Endometrial microvascular endothelial cells (primary cell): ENCODE data around the gene TTC39C. TPM values are rescaled to one million over a fixed set of nuclear protein-coding genes. Genes with fewer than 3 reads are reported as not detected.
"Not testable (repeated sequence)": the region's sequence is repeated elsewhere in the genome, so short reads cannot be mapped to it uniquely, and the experiment has no call there.

Experiments
- in situ Hi-C: cut with HindIII; loops from 2 replicates; pipeline ENCODE4 v1.10.0; 2017; ENCODE audit warnings: low sequenced_read_pairs, low pct_unique_long_range_greater_than_20kb; ENCODE audit errors: inconsistent ontology term
- total RNA-seq: library from RNA; depleted of rRNA; stranded (reverse); fragments of >200 nt; gene quantifications from one replicate; pipeline ENCODE4 v1.2.3, GENCODE V29; 2015; ENCODE audit errors: inconsistent ontology term

TTC39C gene
- total RNA-seq, 1 donor from 2014 or later, result 5.8 TPM

- in situ Hi-C loops, result no loop called here
Measured at GRCh38 chr18:24043403-24043802, 28.8 kb downstream of the TTC39C start.

GRCh38 chr18:24048261-24048660 is 33.7 kb downstream of the TTC39C start:
- in situ Hi-C loops, result no loop called here

- in situ Hi-C loops, result no loop called here
Measured at GRCh38 chr18:24049142-24049541, 34.6 kb downstream of the TTC39C start.

GRCh38 chr18:24051031-24051947 is 36.7 kb downstream of the TTC39C start:
- in situ Hi-C loops, result no loop called here

GRCh38 chr18:24052053-24052452 is 37.5 kb downstream of the TTC39C start:
- in situ Hi-C loops, result no loop called here

GRCh38 chr18:24053211-24053610 is 38.7 kb downstream of the TTC39C start:
- in situ Hi-C loops, result no loop called here

DNA sequence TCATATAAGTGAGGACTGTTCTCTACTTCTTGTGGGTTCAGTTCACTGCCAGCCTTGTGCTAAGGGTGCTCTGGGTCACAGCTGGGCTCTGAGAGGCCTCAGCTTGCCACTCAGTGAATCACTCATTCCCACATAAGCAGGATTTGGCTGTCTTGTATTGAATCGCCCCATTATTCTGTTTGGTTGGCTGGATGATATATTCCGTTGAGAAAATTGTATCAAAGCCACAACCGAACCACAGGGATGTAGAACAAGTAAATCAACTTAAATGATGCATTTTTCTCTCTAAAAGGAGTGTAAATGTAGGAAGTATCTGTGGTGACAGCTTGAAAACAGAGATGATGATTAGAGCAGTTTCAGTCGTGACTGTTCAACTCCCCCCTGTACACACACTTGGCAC is 39.6 kb downstream of the TTC39C start:
- in situ Hi-C loops, result no loop called here

- in situ Hi-C loops, result no loop called here
Measured at GRCh38 chr18:24055009-24055804, 40.7 kb downstream of the TTC39C start.

- in situ Hi-C loops, result no loop called here
Measured at GRCh38 chr18:24055878-24056277, 41.3 kb downstream of the TTC39C start.

DNA sequence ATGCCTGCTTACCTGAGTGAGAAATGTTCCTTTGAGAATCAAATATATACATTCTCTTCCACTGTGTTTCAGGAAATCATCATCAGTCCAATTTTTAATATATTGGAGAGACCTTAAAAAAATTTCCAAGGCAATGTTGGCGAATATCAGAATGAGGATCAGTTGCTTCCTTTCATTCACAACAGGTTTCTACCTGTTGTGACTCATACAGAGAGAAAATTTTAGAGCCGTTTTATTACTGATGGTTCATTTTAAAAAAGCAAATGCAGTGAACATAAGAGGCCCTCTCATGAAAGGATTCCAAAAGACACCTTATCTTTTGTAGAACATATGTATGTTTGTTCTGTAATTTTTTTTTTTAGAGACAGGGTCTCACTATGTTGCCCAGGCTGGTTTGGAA is 42.0 kb downstream of the TTC39C start:
- in situ Hi-C loops, result no loop called here

GRCh38 chr18:24057804-24058203 is 43.2 kb downstream of the TTC39C start:
- in situ Hi-C loops, result no loop called here

DNA sequence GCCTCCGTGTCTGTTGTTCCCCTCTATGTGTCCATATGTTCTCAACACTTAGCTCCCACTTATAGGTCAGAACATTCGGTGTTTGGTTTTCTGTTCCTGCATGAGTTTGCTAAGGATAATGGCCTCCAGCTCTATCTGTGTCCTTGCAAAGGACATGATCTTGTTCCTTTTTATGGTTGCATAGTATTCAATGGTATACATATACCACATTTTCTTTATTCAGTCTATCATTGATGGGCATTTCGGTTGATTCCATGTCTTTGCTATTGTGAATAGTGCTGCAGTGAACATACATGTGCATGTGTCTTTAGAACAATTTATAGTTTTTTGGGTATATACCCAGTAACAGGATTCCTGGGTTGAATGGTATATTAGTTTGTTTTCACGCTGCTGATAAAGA is 44.8 kb downstream of the TTC39C start:
- in situ Hi-C loops, result not testable (repeated sequence)

- in situ Hi-C loops, result no loop called here
Measured at GRCh38 chr18:24060644-24061043, 46.1 kb downstream of the TTC39C start.

- in situ Hi-C loops, result no loop called here
Measured at GRCh38 chr18:24063121-24063731, 48.7 kb downstream of the TTC39C start.

DNA sequence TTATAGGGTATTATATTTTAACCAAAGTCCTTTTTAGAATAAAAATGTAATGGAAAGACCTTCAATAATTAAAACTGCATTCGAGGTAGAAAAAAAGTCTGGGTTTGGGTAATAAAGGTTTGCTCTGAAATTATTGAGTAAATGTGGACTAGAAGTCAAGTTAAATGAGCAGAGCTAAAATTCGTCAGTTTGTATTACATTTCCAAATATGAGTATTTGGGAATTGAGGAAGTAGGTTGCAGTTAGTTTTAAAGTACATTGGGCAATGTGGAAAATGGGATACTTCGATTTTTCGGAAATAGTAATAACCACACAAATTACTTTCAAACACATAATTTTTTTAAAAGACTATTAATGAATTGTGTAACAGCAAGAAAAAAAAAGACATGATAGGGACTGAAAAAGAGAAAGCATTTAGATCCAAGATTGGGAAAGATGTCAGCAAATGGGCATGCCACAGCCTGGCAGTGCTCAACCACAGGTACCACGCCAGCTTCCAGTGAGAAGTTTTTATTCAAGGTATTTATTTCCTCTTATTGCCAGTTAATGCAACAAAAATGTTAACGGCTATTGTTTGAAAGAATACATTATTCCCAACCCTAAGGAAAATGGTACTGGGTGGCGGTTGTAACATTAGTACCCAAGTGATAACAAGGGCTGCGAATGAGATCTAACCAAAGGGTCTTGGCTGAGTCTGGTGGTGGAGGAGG is 50.0 kb downstream of the TTC39C start:
- in situ Hi-C loops, result no loop called here

DNA sequence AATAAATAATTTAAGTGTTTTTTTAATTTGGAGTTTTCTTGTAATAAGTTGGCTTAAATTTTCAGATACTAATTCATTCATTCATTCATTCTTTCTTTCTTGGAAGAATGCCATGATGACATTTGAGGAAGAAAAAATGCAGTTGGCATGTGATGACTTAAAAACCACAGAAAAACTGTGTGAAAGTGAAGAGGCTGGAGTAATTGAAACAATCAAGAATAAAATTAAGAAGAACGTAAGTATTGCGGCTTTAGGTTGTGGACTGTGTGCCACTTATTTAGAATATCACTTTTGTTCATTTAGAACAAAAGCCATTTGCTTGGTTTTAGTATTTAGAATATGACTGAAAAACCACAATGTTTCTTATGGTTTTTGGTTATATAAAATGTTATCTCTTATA is 51.4 kb downstream of the TTC39C start:
- in situ Hi-C loops, result no loop called here

GRCh38 chr18:24068945-24069693 is 54.6 kb downstream of the TTC39C start:
- in situ Hi-C loops, result no loop called here

- in situ Hi-C loops, result no loop called here
Measured at GRCh38 chr18:24071029-24071428, 56.5 kb downstream of the TTC39C start.
